Activated CD4-positive, alpha-beta memory T cell treated with anti-CD3 and anti-CD28 coated beads for 36 hours (primary cell): ENCODE measurements around the gene PRDM5. TPM values are rescaled to one million over a fixed set of nuclear protein-coding genes. Genes with fewer than 3 reads are reported as not detected.

Experiments
- CTCF ChIA-PET: fragments of 350-600 bp; sonication (Branson Sonifier 250); formaldehyde crosslinking; loops from one replicate; lab custom pipeline; 2021; ENCODE audit warnings: antibody characterized with exemption, inconsistent platforms; lab: Charles Lee
- POLR2A ChIA-PET: fragments of 350-600 bp; sonication (Branson Sonifier 250); formaldehyde crosslinking; loops from one replicate; lab custom pipeline; 2021; ENCODE audit warnings: antibody characterized with exemption; lab: Charles Lee
- DNase-seq: peaks from one replicate; pipeline ENCODE4 v3.0.0-alpha.2; 2020
- H3K27ac Mint-ChIP-seq: one replicate; pipeline ENCODE4 v1.8.0; 2021; ENCODE audit warnings: mixed read lengths
- H3K27me3 Mint-ChIP-seq: one replicate; pipeline ENCODE4 v1.8.0; 2021; ENCODE audit warnings: mixed read lengths
- H3K36me3 Mint-ChIP-seq: one replicate; pipeline ENCODE4 v1.8.0; 2021; ENCODE audit warnings: mixed read lengths
- H3K4me1 Mint-ChIP-seq: one replicate; pipeline ENCODE4 v1.8.0; 2021; ENCODE audit warnings: low read depth, mixed read lengths
- H3K4me3 Mint-ChIP-seq: one replicate; pipeline ENCODE4 v1.8.0; 2021; ENCODE audit warnings: mild to moderate bottlenecking, mixed read lengths
- H3K9me3 Mint-ChIP-seq: one replicate; pipeline ENCODE4 v1.8.0; 2021; ENCODE audit warnings: mixed read lengths
- intact Hi-C: fragments of 100-400 bp; cut with micrococcal nuclease; formaldehyde crosslinking; loops from one replicate; pipeline ENCODE4 v1.15.1; 2023
- total RNA-seq, 2 experiments: library from RNA; stranded (reverse); gene quantifications; one replicate each; pipeline ENCODE4 v1.2.3, GENCODE V29; 2021

PRDM5 gene
- total RNA-seq, 2 experiments from 2014 or later, result 0.17 TPM

- no peak overlapping the region for H3K4me3 Mint-ChIP-seq
- DNase-seq, result no peak
- peaks cover 9% of the 10 kb centered on the region for H3K27me3 Mint-ChIP-seq
- H3K27ac Mint-ChIP-seq, result no peak overlapping the region
- intact Hi-C loops, result no loop called here
- no peaks in the 10 kb centered on the region for H3K9me3 Mint-ChIP-seq
- H3K36me3 Mint-ChIP-seq, result no peaks in the 10 kb centered on the region
- CTCF ChIA-PET, result no interaction called here
- POLR2A ChIA-PET, result no interaction called here
- H3K4me1 Mint-ChIP-seq, result no peaks in the 10 kb centered on the region
Observed at GRCh38 chr4:120704538-120704937, 218.0 kb downstream of the PRDM5 start.

GRCh38 chr4:120703908-120704307, 218.6 kb downstream of the PRDM5 start:
- H3K27me3 Mint-ChIP-seq, result peaks cover 9% of the 10 kb centered on the region
- no peak for DNase-seq
- no peaks in the 10 kb centered on the region for H3K36me3 Mint-ChIP-seq
- ChIA-PET POLR2A (no interaction called here), CTCF (no interaction called here)
- no peaks in the 10 kb centered on the region for H3K4me1 Mint-ChIP-seq
- intact Hi-C loops, result no loop called here
- no peak overlapping the region for H3K4me3 Mint-ChIP-seq
- no peak overlapping the region for H3K27ac Mint-ChIP-seq
- no peaks in the 10 kb centered on the region for H3K9me3 Mint-ChIP-seq

- H3K9me3 Mint-ChIP-seq, result no peaks in the 10 kb centered on the region
- POLR2A ChIA-PET, result no interaction called here
- no peak for DNase-seq
- no peaks in the 10 kb centered on the region for H3K36me3 Mint-ChIP-seq
- H3K4me3 Mint-ChIP-seq, result no peak overlapping the region
- H3K27me3 Mint-ChIP-seq, result peaks cover 5% of the 10 kb centered on the region
- H3K27ac Mint-ChIP-seq, result no peak overlapping the region
- intact Hi-C loops, result no loop called here
- H3K4me1 Mint-ChIP-seq, result no peaks in the 10 kb centered on the region
- CTCF ChIA-PET, result no interaction called here
Observed at GRCh38 chr4:120699354-120699753, 223.2 kb downstream of the PRDM5 start.

GRCh38 chr4:120694973-120695372, 227.6 kb downstream of the PRDM5 start:
- Mint-ChIP-seq H3K36me3 (no peaks in the 10 kb centered on the region), H3K27me3 (peaks cover 1% of the 10 kb centered on the region), H3K27ac (no peak overlapping the region), H3K9me3 (no peaks in the 10 kb centered on the region), H3K4me1 (no peaks in the 10 kb centered on the region), H3K4me3 (no peak overlapping the region)
- CTCF ChIA-PET, result no interaction called here
- intact Hi-C loops, result no loop called here
- DNase-seq, result no peak
- POLR2A ChIA-PET, result no interaction called here

GRCh38 chr4:120693816-120694215, 228.7 kb downstream of the PRDM5 start:
- H3K9me3 Mint-ChIP-seq, result no peaks in the 10 kb centered on the region
- H3K4me1 Mint-ChIP-seq, result no peaks in the 10 kb centered on the region
- H3K27ac Mint-ChIP-seq, result no peak overlapping the region
- no peak for DNase-seq
- no peak overlapping the region for H3K4me3 Mint-ChIP-seq
- ChIA-PET CTCF (no interaction called here), POLR2A (no interaction called here)
- intact Hi-C loops, result no loop called here
- peaks cover 1% of the 10 kb centered on the region for H3K27me3 Mint-ChIP-seq
- no peaks in the 10 kb centered on the region for H3K36me3 Mint-ChIP-seq

- no peak for DNase-seq
- POLR2A ChIA-PET, result no interaction called here
- H3K27ac Mint-ChIP-seq, result no peak overlapping the region
- no peaks in the 10 kb centered on the region for H3K27me3 Mint-ChIP-seq
- intact Hi-C loops, result no loop called here
- H3K4me1 Mint-ChIP-seq, result no peaks in the 10 kb centered on the region
- no peak overlapping the region for H3K4me3 Mint-ChIP-seq
- no peaks in the 10 kb centered on the region for H3K9me3 Mint-ChIP-seq
- no peaks in the 10 kb centered on the region for H3K36me3 Mint-ChIP-seq
- CTCF ChIA-PET, result no interaction called here
Observed at GRCh38 chr4:120692964-120693363, 229.6 kb downstream of the PRDM5 start.

GRCh38 chr4:120691536-120691935, 231.0 kb downstream of the PRDM5 start:
- CTCF ChIA-PET, result interaction anchor here (1.1 kb wide), 1 partner anchor 9 kb away, joined by 3 read pairs; no protein-coding TSS in a partner anchor
- Mint-ChIP-seq H3K27ac (no peak overlapping the region), H3K4me1 (no peaks in the 10 kb centered on the region), H3K4me3 (no peak overlapping the region), H3K36me3 (no peaks in the 10 kb centered on the region), H3K9me3 (no peaks in the 10 kb centered on the region), H3K27me3 (no peaks in the 10 kb centered on the region)
- DNase-seq, result no peak
- intact Hi-C loops, result no loop called here
- POLR2A ChIA-PET, result no interaction called here

- DNase-seq, result no peak
- H3K4me3 Mint-ChIP-seq, result no peak overlapping the region
- no peaks in the 10 kb centered on the region for H3K36me3 Mint-ChIP-seq
- CTCF ChIA-PET, result interaction anchor here (1.1 kb wide), 1 partner anchor 9 kb away, joined by 3 read pairs; no protein-coding TSS in a partner anchor
- H3K4me1 Mint-ChIP-seq, result no peaks in the 10 kb centered on the region
- intact Hi-C loops, result no loop called here
- H3K9me3 Mint-ChIP-seq, result no peaks in the 10 kb centered on the region
- H3K27me3 Mint-ChIP-seq, result no peaks in the 10 kb centered on the region
- POLR2A ChIA-PET, result no interaction called here
- no peak overlapping the region for H3K27ac Mint-ChIP-seq
Observed at GRCh38 chr4:120691106-120691505, 231.4 kb downstream of the PRDM5 start.

- H3K27me3 Mint-ChIP-seq, result no peaks in the 10 kb centered on the region
- POLR2A ChIA-PET, result no interaction called here
- DNase-seq, result no peak
- H3K36me3 Mint-ChIP-seq, result no peaks in the 10 kb centered on the region
- H3K9me3 Mint-ChIP-seq, result no peaks in the 10 kb centered on the region
- no peak overlapping the region for H3K4me3 Mint-ChIP-seq
- no peaks in the 10 kb centered on the region for H3K4me1 Mint-ChIP-seq
- H3K27ac Mint-ChIP-seq, result no peak overlapping the region
- intact Hi-C loops, result no loop called here
- CTCF ChIA-PET, result interaction anchor here (0.6 kb wide), 1 partner anchor 235 kb away, joined by 3 read pairs; no protein-coding TSS in a partner anchor
Observed at GRCh38 chr4:120688791-120689190, 233.7 kb downstream of the PRDM5 start.

- ChIA-PET CTCF (no interaction called here), POLR2A (no interaction called here)
- H3K9me3 Mint-ChIP-seq, result no peaks in the 10 kb centered on the region
- H3K27ac Mint-ChIP-seq, result no peak overlapping the region
- DNase-seq, result no peak
- H3K36me3 Mint-ChIP-seq, result no peaks in the 10 kb centered on the region
- H3K4me3 Mint-ChIP-seq, result no peak overlapping the region
- no peaks in the 10 kb centered on the region for H3K27me3 Mint-ChIP-seq
- peaks cover 4% of the 10 kb centered on the region for H3K4me1 Mint-ChIP-seq
- intact Hi-C loops, result no loop called here
Observed at GRCh38 chr4:120685756-120686278, 236.7 kb downstream of the PRDM5 start.

- DNase-seq, result no peak
- no peaks in the 10 kb centered on the region for H3K36me3 Mint-ChIP-seq
- ChIA-PET POLR2A (no interaction called here), CTCF (no interaction called here)
- peaks cover 6% of the 10 kb centered on the region for H3K4me1 Mint-ChIP-seq
- H3K9me3 Mint-ChIP-seq, result no peaks in the 10 kb centered on the region
- intact Hi-C loops, result no loop called here
- peaks cover 2% of the 10 kb centered on the region for H3K27me3 Mint-ChIP-seq
- no peak overlapping the region for H3K4me3 Mint-ChIP-seq
- no peak overlapping the region for H3K27ac Mint-ChIP-seq
Observed at GRCh38 chr4:120683897-120684540, 238.5 kb downstream of the PRDM5 start.

- ChIA-PET POLR2A (no interaction called here), CTCF (interaction anchor here (1.0 kb wide), 1 partner anchor 8 kb away, joined by 3 read pairs; no protein-coding TSS in a partner anchor)
- Mint-ChIP-seq H3K4me3 (no peak overlapping the region), H3K9me3 (no peaks in the 10 kb centered on the region), H3K27me3 (peaks cover 8% of the 10 kb centered on the region), H3K4me1 (peaks cover 6% of the 10 kb centered on the region), H3K27ac (no peak overlapping the region), H3K36me3 (no peaks in the 10 kb centered on the region)
- intact Hi-C loops, result no loop called here
- no peak for DNase-seq
Observed at GRCh38 chr4:120682981-120683380, 239.5 kb downstream of the PRDM5 start.

GRCh38 chr4:120680647-120681228, 241.8 kb downstream of the PRDM5 start:
- intact Hi-C loops, result no loop called here
- Mint-ChIP-seq H3K9me3 (no peaks in the 10 kb centered on the region), H3K27me3 (peaks cover 16% of the 10 kb centered on the region), H3K36me3 (no peaks in the 10 kb centered on the region), H3K27ac (no peak overlapping the region), H3K4me1 (peaks cover 6% of the 10 kb centered on the region), H3K4me3 (no peak overlapping the region)
- CTCF ChIA-PET, result no interaction called here
- POLR2A ChIA-PET, result no interaction called here
- DNase-seq, result no peak
